A549 (cell line): ENCODE data around the gene ALDOA. TPM values are rescaled to one million over a fixed set of nuclear protein-coding genes. Genes with fewer than 3 reads are reported as not detected.

Experiments
- ATAC-seq, 2 experiments: fragments of 200-7000 bp in 1 of 2; fragments of >200 bp in 1 of 2; cut with Nextera tagmentation in 1 of 2; cut with Tn5 transposase in 1 of 2; 3 replicates each; pipeline versions ENCODE4 v1.8.0 to v1.9.1; 2018 to 2020; ENCODE audit warnings: mild to moderate bottlenecking in 1 of 2, moderate library complexity in 1 of 2
- CTCF ChIA-PET: fragments of 300-600 bp; sonication (Branson Sonifier 250); formaldehyde crosslinking; extraction: SDS; loops from one replicate; lab custom pipeline; 2021; ENCODE audit warnings: antibody characterized with exemption, inconsistent platforms; lab: Yijun Ruan, JAX
- POLR2A ChIA-PET: fragments of 350-600 bp; formaldehyde crosslinking; extraction: SDS; loops from one replicate; lab custom pipeline; 2021; ENCODE audit warnings: antibody characterized with exemption, inconsistent platforms; lab: Yijun Ruan, JAX
- DNase-seq, 2 experiments: peaks; one replicate each; pipeline versions ENCODE4 v3.0.0 to v3.0.0-alpha.2; 2011 to 2016; ENCODE audit warnings: low read depth in 1 of 2, low spot score in 1 of 2
- FAIRE-seq: peaks from 2 replicates; lab custom pipeline; 2011; peaks lifted over from hg19 to GRCh38; lab: Jason Lieb, UNC
- H3K27ac ChIP-seq, 2 experiments: fragments of >200 bp; sonication (Bioruptor Twin); formaldehyde crosslinking; 3 replicates each; pipeline ENCODE4 v1.5.1; 2016 to 2017
- H3K4me1 ChIP-seq: fragments of >200 bp; sonication (Bioruptor Twin); formaldehyde crosslinking; 3 replicates; pipeline ENCODE4 v1.6.1; 2016
- H3K4me2 ChIP-seq: fragments of >200 bp; sonication (Bioruptor Twin); formaldehyde crosslinking; 3 replicates; pipeline ENCODE4 v1.6.1; 2016
- H3K4me3 ChIP-seq: fragments of >200 bp; sonication (Bioruptor Twin); formaldehyde crosslinking; 3 replicates; pipeline ENCODE4 v1.5.1; 2016
- H3K9me3 ChIP-seq: fragments of >200 bp; sonication (Bioruptor Twin); formaldehyde crosslinking; 3 replicates; pipeline ENCODE4 v1.6.1; 2016
- BHLHE40 ChIP-seq: IDR thresholded peaks from 2 replicates; pipeline ENCODE4 v1.6.1; 2012; ENCODE audit warnings: low read depth, low read length, inconsistent platforms
- CHD2 ChIP-seq: fragments of 150-350 bp; IDR thresholded peaks from 2 replicates; pipeline ENCODE4 v1.6.1; 2014; ENCODE audit warnings: low read length; ENCODE audit not compliant: partially characterized antibody
- CHD4 ChIP-seq: fragments of 200-600 bp; sonication (generic); IDR thresholded peaks from 2 replicates; pipeline ENCODE4 v1.6.1; 2016; ENCODE audit warnings: antibody characterized with exemption, mild to moderate bottlenecking, borderline replicate concordance
- FOSB ChIP-seq: fragments of 250-450 bp; sonication (Bioruptor Pico); IDR thresholded peaks from 2 replicates; pipeline ENCODE4 v1.5.0; 2020; ENCODE audit warnings: mild to moderate bottlenecking, moderate library complexity
- FOSL2 ChIP-seq, 2 experiments: fragments of 450-650 bp in 1 of 2; fragments of >200 bp in 1 of 2; sonication (Bioruptor Twin) in 1 of 2; formaldehyde crosslinking; IDR thresholded peaks; 2 replicates each; pipeline versions ENCODE4 v1.5.0 to v1.6.1; 2016 to 2020; ENCODE audit warnings: mild to moderate bottlenecking in 1 of 2, moderate library complexity in 1 of 2
- HDAC2 ChIP-seq: fragments of 200-600 bp; sonication (generic); IDR thresholded peaks from 2 replicates; pipeline ENCODE4 v1.6.1; 2016
- HEYL ChIP-seq: fragments of 250-450 bp; sonication (Bioruptor Pico); IDR thresholded peaks from 2 replicates; pipeline ENCODE4 v1.8.0; 2021; ENCODE audit warnings: mild to moderate bottlenecking, moderate library complexity
- HOXA7 ChIP-seq: fragments of 250-450 bp; sonication (Bioruptor Pico); IDR thresholded peaks from 2 replicates; pipeline ENCODE4 v1.5.0; 2020; ENCODE audit warnings: mild to moderate bottlenecking, moderate library complexity
- KDM1A ChIP-seq: fragments of 200-600 bp; sonication (generic); IDR thresholded peaks from 2 replicates; pipeline ENCODE4 v1.6.1; 2016; ENCODE audit warnings: low read depth, mild to moderate bottlenecking
- KDM5A ChIP-seq: fragments of 200-600 bp; sonication (generic); IDR thresholded peaks from 2 replicates; pipeline ENCODE4 v1.6.1; 2016; ENCODE audit warnings: antibody characterized with exemption, mild to moderate bottlenecking
- MAFK ChIP-seq: fragments of 450-650 bp; IDR thresholded peaks from 2 replicates; pipeline ENCODE4 v1.6.1; 2014; ENCODE audit not compliant: partially characterized antibody
- MAZ ChIP-seq: fragments of 150-350 bp; IDR thresholded peaks from 2 replicates; pipeline ENCODE4 v1.6.1; 2014; ENCODE audit warnings: antibody characterized with exemption, low read depth, low read length, borderline replicate concordance
- POLR2A ChIP-seq: IDR thresholded peaks from 2 replicates; pipeline ENCODE4 v1.6.1; 2012; ENCODE audit warnings: mild to moderate bottlenecking, low read length
- RNF2 ChIP-seq: fragments of 200-600 bp; sonication (generic); IDR thresholded peaks from 2 replicates; pipeline ENCODE4 v1.6.1; 2016; ENCODE audit warnings: low read depth, mild to moderate bottlenecking, antibody characterized with exemption, moderate library complexity, borderline replicate concordance
- SREBF2 ChIP-seq: fragments of 450-650 bp; IDR thresholded peaks from 2 replicates; pipeline ENCODE4 v1.6.1; 2014; ENCODE audit warnings: mild to moderate bottlenecking, moderate library complexity
- WGBS: methylation state at CpG from one replicate; pipeline ENCODE4 v1.1.6; 2017; ENCODE audit errors: missing lambda C conversion rate; 5-methylcytosine and 5-hydroxymethylcytosine counted together
- polyA plus RNA-seq, 4 experiments: library from polyadenylated mRNA; depleted of rRNA in 3 of 4; stranded (reverse); fragments of >200 nt; fragmentation: RNase III in 1 of 4; extraction: RNeasy Plus Mini Kit Qiagen cat#74134 plus additional on column Dnase treatment in 1 of 4; gene quantifications; 2 replicates in 3 of 4; 3 replicates in 1 of 4; pipeline ENCODE4 v1.2.3, GENCODE V29; 2011 to 2017
- TF ChIP-seq, protein P1 (sequence below): fragments of >200 bp; sonication (Bioruptor Twin); formaldehyde crosslinking; IDR thresholded peaks from 2 replicates; pipeline ENCODE4 v1.6.1; 2016
- TF ChIP-seq, protein P2 (sequence below): IDR thresholded peaks from 2 replicates; pipeline ENCODE4 v1.6.1; 2012
- TF ChIP-seq, protein P3 (sequence below): fragments of 250-450 bp; sonication (Bioruptor Pico); IDR thresholded peaks from 2 replicates; pipeline ENCODE4 v1.5.0; 2020; ENCODE audit warnings: low read depth, mild to moderate bottlenecking, moderate library complexity

ALDOA gene
- polyA plus RNA-seq, 2 of the 4 experiments (the other 2 are of a cell fraction): 741 to 1,286 TPM

DNA sequence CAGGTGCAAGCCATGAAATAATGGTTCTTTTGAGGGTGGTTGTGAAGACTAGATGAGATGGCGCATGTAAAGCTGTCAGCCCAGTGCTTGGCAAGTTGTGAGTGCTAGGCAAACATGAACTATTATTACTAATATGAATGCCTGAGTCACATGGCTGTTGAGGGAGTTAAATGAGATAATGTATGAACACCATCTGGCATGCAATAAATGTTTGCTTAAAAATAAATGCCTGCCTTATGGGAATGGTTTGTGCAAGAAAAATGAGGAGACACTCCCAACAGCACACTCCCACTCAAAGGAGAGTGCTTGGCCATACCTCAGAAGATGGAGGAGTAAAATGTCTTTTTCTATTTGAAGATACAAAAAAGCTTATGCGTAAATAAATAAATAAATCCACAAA, 53.9 kb downstream of the ALDOA start:
- ChIA-PET POLR2A (no interaction called here), CTCF (interaction anchor here (13.1 kb wide), 1 partner anchor 26 kb away, joined by 153 read pairs; the partner anchor contains the start of genes TBX6 and YPEL3)
- 91% methylated on average over 2 of the region's 2 CpGs for whole genome bisulfite sequencing
- H3K9me3 ChIP-seq: no peaks in the 10 kb centered on the region
- ATAC-seq (no peak), FAIRE-seq (no peak), DNase-seq (no peak)
- H3K4me2 ChIP-seq: no peak overlapping the region
- peaks cover 21% of the 10 kb centered on the region for H3K4me1 ChIP-seq
- H3K27ac ChIP-seq: no peak overlapping the region
- TF ChIP-seq CHD4 (no peak), KDM1A (no peak), CHD2 (no peak), HOXA7 (CRISPR knock-in tag) (no peak), MAFK (no peak), MAZ (no peak), FOSB (CRISPR knock-in tag) (no peak), HEYL (CRISPR knock-in tag) (no peak), POLR2A (no peak), KDM5A (no peak), BHLHE40 (no peak), HDAC2 (no peak), SREBF2 (no peak), RNF2 (no peak), FOSL2 (IDR thresholded peaks at IDR 0.05) (no peak), FOSL2 (CRISPR knock-in tag; IDR thresholded peaks at IDR 0.05) (no peak)
- TF ChIP-seq, protein P1, sequence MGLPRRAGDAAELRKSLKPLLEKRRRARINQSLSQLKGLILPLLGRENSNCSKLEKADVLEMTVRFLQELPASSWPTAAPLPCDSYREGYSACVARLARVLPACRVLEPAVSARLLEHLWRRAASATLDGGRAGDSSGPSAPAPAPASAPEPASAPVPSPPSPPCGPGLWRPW: no peak
- TF ChIP-seq, protein P2, sequence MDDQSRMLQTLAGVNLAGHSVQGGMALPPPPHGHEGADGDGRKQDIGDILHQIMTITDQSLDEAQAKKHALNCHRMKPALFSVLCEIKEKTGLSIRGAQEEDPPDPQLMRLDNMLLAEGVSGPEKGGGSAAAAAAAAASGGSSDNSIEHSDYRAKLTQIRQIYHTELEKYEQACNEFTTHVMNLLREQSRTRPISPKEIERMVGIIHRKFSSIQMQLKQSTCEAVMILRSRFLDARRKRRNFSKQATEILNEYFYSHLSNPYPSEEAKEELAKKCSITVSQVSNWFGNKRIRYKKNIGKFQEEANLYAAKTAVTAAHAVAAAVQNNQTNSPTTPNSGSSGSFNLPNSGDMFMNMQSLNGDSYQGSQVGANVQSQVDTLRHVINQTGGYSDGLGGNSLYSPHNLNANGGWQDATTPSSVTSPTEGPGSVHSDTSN: no peak
- TF ChIP-seq, protein P3, sequence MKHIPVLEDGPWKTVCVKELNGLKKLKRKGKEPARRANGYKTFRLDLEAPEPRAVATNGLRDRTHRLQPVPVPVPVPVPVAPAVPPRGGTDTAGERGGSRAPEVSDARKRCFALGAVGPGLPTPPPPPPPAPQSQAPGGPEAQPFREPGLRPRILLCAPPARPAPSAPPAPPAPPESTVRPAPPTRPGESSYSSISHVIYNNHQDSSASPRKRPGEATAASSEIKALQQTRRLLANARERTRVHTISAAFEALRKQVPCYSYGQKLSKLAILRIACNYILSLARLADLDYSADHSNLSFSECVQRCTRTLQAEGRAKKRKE (CRISPR knock-in tag): no peak
- no peak overlapping the region for H3K4me3 ChIP-seq

Other genes with a start within 250 kb of the ALDOA start
- gene PAGR1, start 249.6 kb upstream of the ALDOA start, polyA plus RNA-seq (2011; rRNA removed): 18.9 and 26.7 TPM in 2 replicates
- gene PAGR1, start 249.6 kb upstream of the ALDOA start, polyA plus RNA-seq (2017; fragmentation: RNase III; extraction: RNeasy Plus Mini Kit Qiagen cat#74134 plus additional on column Dnase treatment): 41.0 to 44.5 TPM (median 43.1 TPM) in 3 replicates
- 73.3 and 87.7 TPM in 2 replicates for gene MVP, start 245.3 kb upstream of the ALDOA start, polyA plus RNA-seq (2011; rRNA removed)
- 86.2 to 109 TPM (median 106 TPM) in 3 replicates for gene MVP, start 245.3 kb upstream of the ALDOA start, polyA plus RNA-seq (2017; fragmentation: RNase III; extraction: RNeasy Plus Mini Kit Qiagen cat#74134 plus additional on column Dnase treatment)
- gene CDIPT, start 202.5 kb upstream of the ALDOA start, polyA plus RNA-seq (2011; rRNA removed): 64.0 and 84.3 TPM in 2 replicates
- 60.3 to 72.1 TPM (median 71.2 TPM) in 3 replicates for gene CDIPT, start 202.5 kb upstream of the ALDOA start, polyA plus RNA-seq (2017; fragmentation: RNase III; extraction: RNeasy Plus Mini Kit Qiagen cat#74134 plus additional on column Dnase treatment)
- 4.3 and 5.1 TPM in 2 replicates for gene SEZ6L2, start 166.2 kb upstream of the ALDOA start, polyA plus RNA-seq (2011; rRNA removed)
- gene SEZ6L2, start 166.2 kb upstream of the ALDOA start, polyA plus RNA-seq (2017; fragmentation: RNase III; extraction: RNeasy Plus Mini Kit Qiagen cat#74134 plus additional on column Dnase treatment): 9.0 to 12.6 TPM (median 11.4 TPM) in 3 replicates
- 3.7 and 4.6 TPM in 2 replicates for gene ASPHD1, start 165.3 kb upstream of the ALDOA start, polyA plus RNA-seq (2011; rRNA removed)
- gene ASPHD1, start 165.3 kb upstream of the ALDOA start, polyA plus RNA-seq (2017; fragmentation: RNase III; extraction: RNeasy Plus Mini Kit Qiagen cat#74134 plus additional on column Dnase treatment): 20.6 to 22.2 TPM (median 21.6 TPM) in 3 replicates
- 14.6 and 15.3 TPM in 2 replicates for gene KCTD13, start 139.5 kb upstream of the ALDOA start, polyA plus RNA-seq (2011; rRNA removed)
- 11.9 to 13.3 TPM (median 12.7 TPM) in 3 replicates for gene KCTD13, start 139.5 kb upstream of the ALDOA start, polyA plus RNA-seq (2017; fragmentation: RNase III; extraction: RNeasy Plus Mini Kit Qiagen cat#74134 plus additional on column Dnase treatment)
- gene TMEM219, start 103.7 kb upstream of the ALDOA start, polyA plus RNA-seq (2011; rRNA removed): 65.1 and 82.5 TPM in 2 replicates
- 68.1 to 77.2 TPM (median 74.4 TPM) in 3 replicates for gene TMEM219, start 103.7 kb upstream of the ALDOA start, polyA plus RNA-seq (2017; fragmentation: RNase III; extraction: RNeasy Plus Mini Kit Qiagen cat#74134 plus additional on column Dnase treatment)
- 13.7 TPM in 2 replicates for gene TAOK2, start 91.9 kb upstream of the ALDOA start, polyA plus RNA-seq (2011; rRNA removed)
- 28.2 to 30.8 TPM (median 30.7 TPM) in 3 replicates for gene TAOK2, start 91.9 kb upstream of the ALDOA start, polyA plus RNA-seq (2017; fragmentation: RNase III; extraction: RNeasy Plus Mini Kit Qiagen cat#74134 plus additional on column Dnase treatment)
- 11.5 and 13.5 TPM in 2 replicates for gene HIRIP3, start 70.1 kb upstream of the ALDOA start, polyA plus RNA-seq (2011; rRNA removed)
- 16.7 to 19.5 TPM (median 17.0 TPM) in 3 replicates for gene HIRIP3, start 70.1 kb upstream of the ALDOA start, polyA plus RNA-seq (2017; fragmentation: RNase III; extraction: RNeasy Plus Mini Kit Qiagen cat#74134 plus additional on column Dnase treatment)
- gene INO80E, start 69.5 kb upstream of the ALDOA start, polyA plus RNA-seq (2011; rRNA removed): 33.1 and 41.3 TPM in 2 replicates
- gene INO80E, start 69.5 kb upstream of the ALDOA start, polyA plus RNA-seq (2017; fragmentation: RNase III; extraction: RNeasy Plus Mini Kit Qiagen cat#74134 plus additional on column Dnase treatment): 85.4 to 94.2 TPM (median 89.0 TPM) in 3 replicates
- gene DOC2A, start 54.7 kb upstream of the ALDOA start, polyA plus RNA-seq (2011; rRNA removed): 2.5 and 3.4 TPM in 2 replicates
- gene DOC2A, start 54.7 kb upstream of the ALDOA start, polyA plus RNA-seq (2017; fragmentation: RNase III; extraction: RNeasy Plus Mini Kit Qiagen cat#74134 plus additional on column Dnase treatment): 4.6 to 6.7 TPM (median 5.5 TPM) in 3 replicates
- gene C16orf92, start 42.6 kb upstream of the ALDOA start, polyA plus RNA-seq (2011; rRNA removed): not detected in 2 replicates
- not detected in 3 replicates for gene C16orf92, start 42.6 kb upstream of the ALDOA start, polyA plus RNA-seq (2017; fragmentation: RNase III; extraction: RNeasy Plus Mini Kit Qiagen cat#74134 plus additional on column Dnase treatment)
- 0.16 and 0.30 TPM in 2 replicates for gene TLCD3B, start 34.5 kb upstream of the ALDOA start, polyA plus RNA-seq (2011; rRNA removed)
- gene TLCD3B, start 34.5 kb upstream of the ALDOA start, polyA plus RNA-seq (2017; fragmentation: RNase III; extraction: RNeasy Plus Mini Kit Qiagen cat#74134 plus additional on column Dnase treatment): 0.35 to 0.71 TPM (median 0.68 TPM) in 3 replicates
- 102 and 117 TPM in 2 replicates for gene PPP4C, start 10.2 kb downstream of the ALDOA start, polyA plus RNA-seq (2011; rRNA removed)
- 107 to 117 TPM (median 115 TPM) in 3 replicates for gene PPP4C, start 10.2 kb downstream of the ALDOA start, polyA plus RNA-seq (2017; fragmentation: RNase III; extraction: RNeasy Plus Mini Kit Qiagen cat#74134 plus additional on column Dnase treatment)
- gene TBX6, start 26.2 kb downstream of the ALDOA start, polyA plus RNA-seq (2011; rRNA removed): 0.11 and 0.14 TPM in 2 replicates
- gene TBX6, start 26.2 kb downstream of the ALDOA start, polyA plus RNA-seq (2017; fragmentation: RNase III; extraction: RNeasy Plus Mini Kit Qiagen cat#74134 plus additional on column Dnase treatment): 0.26 to 0.63 TPM (median 0.62 TPM) in 3 replicates
- 4.5 and 5.5 TPM in 2 replicates for gene YPEL3, start 30.5 kb downstream of the ALDOA start, polyA plus RNA-seq (2011; rRNA removed)
- 6.1 to 8.3 TPM (median 8.1 TPM) in 3 replicates for gene YPEL3, start 30.5 kb downstream of the ALDOA start, polyA plus RNA-seq (2017; fragmentation: RNase III; extraction: RNeasy Plus Mini Kit Qiagen cat#74134 plus additional on column Dnase treatment)
- gene GDPD3, start 47.8 kb downstream of the ALDOA start, polyA plus RNA-seq (2011; rRNA removed): 0.58 and 1.1 TPM in 2 replicates
- gene GDPD3, start 47.8 kb downstream of the ALDOA start, polyA plus RNA-seq (2017; fragmentation: RNase III; extraction: RNeasy Plus Mini Kit Qiagen cat#74134 plus additional on column Dnase treatment): 1.3 to 2.4 TPM (median 1.8 TPM) in 3 replicates
- gene MAPK3, start 57.5 kb downstream of the ALDOA start, polyA plus RNA-seq (2011; rRNA removed): 26.1 and 27.2 TPM in 2 replicates
- 34.7 to 46.0 TPM (median 45.0 TPM) in 3 replicates for gene MAPK3, start 57.5 kb downstream of the ALDOA start, polyA plus RNA-seq (2017; fragmentation: RNase III; extraction: RNeasy Plus Mini Kit Qiagen cat#74134 plus additional on column Dnase treatment)
- gene CORO1A, start 117.8 kb downstream of the ALDOA start, polyA plus RNA-seq (2011; rRNA removed): 0.82 and 0.83 TPM in 2 replicates
- gene CORO1A, start 117.8 kb downstream of the ALDOA start, polyA plus RNA-seq (2017; fragmentation: RNase III; extraction: RNeasy Plus Mini Kit Qiagen cat#74134 plus additional on column Dnase treatment): 4.1 to 5.9 TPM (median 5.3 TPM) in 3 replicates
- gene BOLA2B, start 127.9 kb downstream of the ALDOA start, polyA plus RNA-seq (2011; rRNA removed): 43.9 and 53.8 TPM in 2 replicates
- 236 to 258 TPM (median 244 TPM) in 3 replicates for gene BOLA2B, start 127.9 kb downstream of the ALDOA start, polyA plus RNA-seq (2017; fragmentation: RNase III; extraction: RNeasy Plus Mini Kit Qiagen cat#74134 plus additional on column Dnase treatment)
- 3.5 and 17.5 TPM in 2 replicates for gene SLX1A, start 128.1 kb downstream of the ALDOA start, polyA plus RNA-seq (2011; rRNA removed)
- 28.0 to 32.2 TPM (median 28.4 TPM) in 3 replicates for gene SLX1A, start 128.1 kb downstream of the ALDOA start, polyA plus RNA-seq (2017; fragmentation: RNase III; extraction: RNeasy Plus Mini Kit Qiagen cat#74134 plus additional on column Dnase treatment)
- gene SULT1A3, start 133.5 kb downstream of the ALDOA start, polyA plus RNA-seq (2011; rRNA removed): 8.0 and 11.5 TPM in 2 replicates
- gene SULT1A3, start 133.5 kb downstream of the ALDOA start, polyA plus RNA-seq (2017; fragmentation: RNase III; extraction: RNeasy Plus Mini Kit Qiagen cat#74134 plus additional on column Dnase treatment): 7.9 to 8.8 TPM (median 8.3 TPM) in 3 replicates
- 0.98 and 1.7 TPM in 2 replicates for gene NPIPB13, start 182.7 kb downstream of the ALDOA start, polyA plus RNA-seq (2011; rRNA removed)
- gene NPIPB13, start 182.7 kb downstream of the ALDOA start, polyA plus RNA-seq (2017; fragmentation: RNase III; extraction: RNeasy Plus Mini Kit Qiagen cat#74134 plus additional on column Dnase treatment): 1.00 to 1.5 TPM (median 1.1 TPM) in 3 replicates